B cell (primary cell): ENCODE data around the gene RBX1.

ENCODE experiments used
- EZH2 ChIP-seq: IDR thresholded peaks from 2 replicates; pipeline ENCODE4 v1.6.1; 2012; ENCODE audit warnings: borderline replicate concordance, low read depth, mild to moderate bottlenecking, moderate library complexity, low read length; ENCODE audit not compliant: insufficient read depth, poor library complexity, severe bottlenecking
- TF ChIP-seq, protein P1 (sequence below): fragments of 200-600 bp; IDR thresholded peaks from one replicate; pipeline ENCODE4 v1.8.0; 2022; ENCODE audit warnings: antibody characterized with exemption, mild to moderate bottlenecking

DNA sequence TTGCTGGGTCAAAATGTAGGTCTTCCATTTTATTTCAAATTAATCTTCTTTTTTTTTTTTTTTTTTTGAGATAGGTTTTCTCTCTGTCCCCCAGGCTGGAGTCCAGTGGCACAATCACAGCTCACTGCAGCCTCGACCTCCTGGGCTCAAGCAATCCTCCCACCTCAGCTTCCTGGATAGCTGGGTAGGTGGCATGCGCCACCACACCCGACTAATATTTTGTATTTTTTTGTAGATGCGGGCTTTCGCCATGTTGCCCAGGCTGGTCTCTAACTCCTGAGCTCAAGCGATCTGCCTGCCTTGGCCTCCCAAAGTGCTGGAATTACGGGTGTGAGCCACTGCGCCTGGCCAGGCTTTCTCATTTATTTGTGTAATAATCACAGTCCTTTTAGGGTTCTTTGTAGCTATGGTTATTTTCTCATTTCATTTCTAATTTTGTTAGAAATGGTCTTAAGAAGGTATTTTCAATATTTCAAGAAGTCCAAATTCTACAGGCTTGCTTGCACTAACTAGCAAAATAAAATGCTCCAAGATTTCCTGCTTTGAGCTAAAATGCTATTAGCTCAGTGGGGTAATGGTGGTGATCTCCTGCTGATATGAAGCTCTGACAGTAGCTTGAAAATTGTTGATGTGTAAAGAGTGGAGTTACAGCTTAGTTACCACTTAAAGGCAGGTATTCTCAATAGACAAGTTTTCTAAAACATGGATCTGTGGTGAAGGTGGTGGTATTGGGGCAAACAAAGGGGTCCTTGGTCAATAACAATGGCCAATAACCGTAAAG is 50.0 kb downstream of the RBX1 start:
- TF ChIP-seq, protein P1, sequence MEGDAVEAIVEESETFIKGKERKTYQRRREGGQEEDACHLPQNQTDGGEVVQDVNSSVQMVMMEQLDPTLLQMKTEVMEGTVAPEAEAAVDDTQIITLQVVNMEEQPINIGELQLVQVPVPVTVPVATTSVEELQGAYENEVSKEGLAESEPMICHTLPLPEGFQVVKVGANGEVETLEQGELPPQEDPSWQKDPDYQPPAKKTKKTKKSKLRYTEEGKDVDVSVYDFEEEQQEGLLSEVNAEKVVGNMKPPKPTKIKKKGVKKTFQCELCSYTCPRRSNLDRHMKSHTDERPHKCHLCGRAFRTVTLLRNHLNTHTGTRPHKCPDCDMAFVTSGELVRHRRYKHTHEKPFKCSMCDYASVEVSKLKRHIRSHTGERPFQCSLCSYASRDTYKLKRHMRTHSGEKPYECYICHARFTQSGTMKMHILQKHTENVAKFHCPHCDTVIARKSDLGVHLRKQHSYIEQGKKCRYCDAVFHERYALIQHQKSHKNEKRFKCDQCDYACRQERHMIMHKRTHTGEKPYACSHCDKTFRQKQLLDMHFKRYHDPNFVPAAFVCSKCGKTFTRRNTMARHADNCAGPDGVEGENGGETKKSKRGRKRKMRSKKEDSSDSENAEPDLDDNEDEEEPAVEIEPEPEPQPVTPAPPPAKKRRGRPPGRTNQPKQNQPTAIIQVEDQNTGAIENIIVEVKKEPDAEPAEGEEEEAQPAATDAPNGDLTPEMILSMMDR, result no peak
- no peak for TF ChIP-seq EZH2
